NCI-H2107 treated with DMSO at 0.1 percent for 48 hours (cell line): ENCODE data around the gene DMBT1.

Experiments
- DNase-seq: peaks from one replicate; lab custom pipeline; 2025; ENCODE audit not compliant: unreplicated experiment; lab: John Stamatoyannopoulos, UW

The DMBT1 gene

DNA sequence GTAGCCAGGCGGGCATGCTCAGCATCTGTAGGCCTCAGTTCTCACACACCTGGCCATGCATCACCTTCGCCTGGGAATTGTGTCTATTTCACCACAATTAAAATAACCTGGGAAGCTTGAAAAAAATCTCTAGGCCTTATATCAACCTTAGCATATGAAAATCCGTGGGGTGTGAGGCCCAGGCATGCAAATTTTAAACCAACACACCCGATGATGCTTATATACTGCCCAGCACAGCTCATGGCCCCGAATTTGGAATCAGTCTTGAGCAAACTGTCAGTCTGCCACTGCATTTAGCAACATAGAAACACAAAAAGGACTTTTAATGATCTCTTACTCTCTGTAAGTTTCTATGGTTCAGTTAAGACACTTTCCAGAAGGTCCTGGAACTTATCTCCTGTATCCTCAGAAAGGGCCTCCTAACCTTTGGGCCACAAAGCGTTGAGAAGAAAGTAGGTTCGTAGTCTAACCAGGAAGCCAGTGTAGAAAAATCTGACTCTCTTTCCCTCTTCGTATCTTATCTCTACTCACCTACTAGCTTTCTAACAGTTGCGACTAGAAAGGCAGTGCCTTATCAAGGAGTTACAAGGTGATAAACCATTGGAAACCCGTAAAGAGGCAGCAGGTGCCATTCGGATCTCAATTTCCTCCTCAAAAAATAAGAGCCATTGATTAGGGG, 12.0 kb upstream of the DMBT1 start:
- DNase-seq, result no peak

DNA sequence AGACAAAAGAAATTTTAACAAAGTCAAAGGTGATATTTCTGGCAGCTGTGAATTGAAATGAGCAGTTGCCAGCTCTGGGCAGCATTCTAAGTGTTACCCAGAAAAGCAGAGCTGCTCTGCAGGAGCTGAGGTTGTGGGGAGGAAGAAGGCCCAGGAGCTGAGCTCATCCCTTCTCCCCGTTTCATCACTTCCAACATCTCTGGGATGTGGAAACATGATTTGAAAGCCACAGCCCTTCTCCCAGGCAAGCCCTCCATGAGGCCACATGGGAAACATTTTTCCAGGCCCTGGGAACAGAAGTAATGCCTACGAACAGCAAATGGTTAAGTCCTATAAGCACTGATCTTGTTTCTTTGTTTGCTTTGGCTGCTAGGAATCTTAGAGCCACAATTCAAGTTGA, 10.9 kb upstream of the DMBT1 start:
- DNase-seq, result no peak

DNA sequence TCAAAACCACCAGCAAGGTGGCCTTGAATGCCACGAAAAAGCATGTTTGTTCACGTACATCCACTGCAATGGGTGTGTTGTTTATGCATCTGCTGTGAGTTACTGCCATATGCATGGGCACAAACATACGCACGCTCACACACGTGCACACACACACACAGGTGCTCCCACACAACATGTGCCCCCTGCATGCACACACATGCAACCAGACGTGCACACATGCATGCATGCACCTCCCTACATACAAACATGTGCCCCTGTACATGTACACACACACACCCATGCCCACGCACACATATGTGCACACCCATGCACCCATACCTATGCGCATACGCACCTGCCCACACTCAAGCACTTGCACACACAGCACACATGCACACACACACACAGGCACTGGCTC, 10.1 kb upstream of the DMBT1 start:
- no peak for DNase-seq

DNA sequence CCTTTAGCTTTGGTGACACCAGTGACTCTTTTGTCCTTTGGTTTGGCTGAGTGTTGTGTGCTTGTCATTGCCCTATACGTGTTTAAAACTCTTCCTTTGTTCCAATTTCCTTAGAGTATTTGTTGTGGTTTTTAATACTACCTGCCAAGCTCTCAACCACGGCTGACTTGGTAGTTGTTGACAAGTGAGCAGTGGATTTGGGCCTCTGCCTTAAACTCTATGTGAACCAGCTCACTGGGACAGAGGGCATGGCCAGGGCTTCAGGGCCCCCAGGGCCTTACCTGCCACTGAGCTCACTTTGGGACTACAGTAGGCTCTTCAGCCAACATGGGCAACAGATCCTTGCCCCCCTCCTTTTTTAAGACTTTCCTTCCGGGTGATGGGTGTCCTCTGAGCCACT, 9.6 kb upstream of the DMBT1 start:
- no peak for DNase-seq

DNA sequence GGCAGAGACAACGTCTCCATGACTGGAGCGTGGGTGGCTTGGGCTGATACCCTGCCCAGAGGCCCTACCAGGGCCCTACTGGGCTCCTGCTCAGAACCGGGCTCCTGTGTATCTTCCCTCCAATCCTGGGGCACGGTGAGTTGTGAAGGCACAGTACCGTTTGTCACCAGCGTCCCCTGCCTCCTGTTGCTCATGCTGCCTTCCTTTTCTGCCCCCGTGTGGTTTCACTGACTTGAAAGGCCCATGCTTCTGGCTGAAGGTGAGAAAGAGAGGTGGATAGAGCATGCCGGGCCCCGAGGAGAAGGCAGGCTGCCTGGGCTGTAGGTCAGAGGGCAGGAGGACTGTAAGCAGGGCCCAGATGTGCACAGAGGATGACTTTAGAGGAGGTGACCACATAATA, 9.1 kb upstream of the DMBT1 start:
- no peak for DNase-seq

DNA sequence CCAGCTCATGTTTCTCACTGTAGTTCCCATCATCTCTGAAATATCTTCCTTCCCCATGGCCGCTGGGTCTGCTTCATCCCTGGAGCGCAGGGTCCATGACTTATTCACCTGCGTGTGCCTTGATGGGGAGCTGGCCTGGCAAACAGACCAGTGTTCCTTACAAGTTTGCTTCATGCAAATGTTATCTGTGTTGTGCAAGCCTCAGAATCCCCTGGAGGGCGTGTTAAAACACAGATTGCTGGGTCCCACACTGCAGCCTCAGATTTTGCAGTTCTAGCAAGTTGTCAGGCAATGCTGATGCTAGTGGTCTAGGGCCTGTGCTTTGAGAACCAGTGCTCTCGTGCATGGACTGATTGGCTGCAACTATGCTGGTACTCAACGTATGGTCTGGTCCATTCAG, 7.2 kb upstream of the DMBT1 start:
- no peak for DNase-seq

DNA sequence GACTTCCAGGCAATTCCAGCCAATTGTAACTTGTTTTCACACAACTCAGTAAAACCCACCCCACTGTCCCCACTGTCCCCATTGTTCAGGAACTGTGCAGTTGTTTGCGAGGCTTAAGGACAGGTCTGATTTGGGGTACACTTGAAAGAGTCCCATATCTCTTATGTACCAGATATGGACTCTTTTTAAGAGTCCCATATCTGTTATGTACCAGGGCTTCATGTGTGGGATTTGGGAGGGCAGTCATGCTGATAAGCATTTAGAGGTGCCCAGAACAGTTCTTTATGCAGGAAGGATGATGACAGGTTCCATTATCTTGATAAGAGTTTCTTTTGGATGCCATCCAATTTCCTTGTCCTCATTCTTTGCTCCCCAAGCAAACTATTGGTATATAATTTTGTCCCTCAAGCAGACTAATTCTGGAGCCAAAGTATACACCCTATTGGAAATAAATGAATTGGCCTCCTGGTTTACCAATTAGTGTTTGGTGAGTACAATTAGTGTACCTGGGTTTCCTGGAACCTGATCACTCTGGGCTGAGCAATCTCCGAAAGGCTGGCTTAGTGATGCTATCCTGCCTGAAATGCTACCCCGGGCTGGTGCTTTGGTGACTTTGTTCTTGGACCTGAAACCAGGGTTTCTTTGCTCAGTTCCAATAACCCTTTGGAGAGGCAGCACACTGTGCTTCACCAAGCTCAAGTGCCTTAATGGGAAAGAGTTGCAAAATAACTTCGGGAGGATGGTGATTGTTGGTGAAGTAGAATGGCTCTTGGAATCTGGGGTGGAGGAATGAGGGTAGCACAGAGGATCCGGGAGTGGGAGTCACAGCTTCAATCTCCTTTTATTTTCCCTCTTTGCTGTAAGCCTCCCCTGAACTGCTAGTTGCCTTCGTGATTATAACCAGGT, 6.2 kb upstream of the DMBT1 start:
- no peak for DNase-seq

DNA sequence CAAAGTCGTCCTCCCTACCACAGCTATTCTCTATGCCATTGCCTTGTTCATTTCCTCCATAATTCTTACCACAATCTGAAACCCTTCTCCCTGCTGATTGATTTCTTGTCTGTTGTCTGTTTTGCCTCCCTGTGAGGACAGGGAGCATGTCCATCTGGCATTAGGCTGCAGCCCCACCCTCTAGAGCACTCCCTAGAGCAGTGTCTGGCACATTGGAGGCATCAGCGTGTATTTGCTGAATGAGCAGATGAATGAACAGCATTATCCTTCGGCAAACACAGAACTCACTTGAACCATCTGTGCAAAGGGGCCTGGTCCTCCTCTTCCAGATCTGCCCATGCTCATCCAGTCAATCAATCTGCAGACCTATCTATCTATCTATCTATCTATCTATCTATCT, 5.1 kb upstream of the DMBT1 start:
- no peak for DNase-seq

DNA sequence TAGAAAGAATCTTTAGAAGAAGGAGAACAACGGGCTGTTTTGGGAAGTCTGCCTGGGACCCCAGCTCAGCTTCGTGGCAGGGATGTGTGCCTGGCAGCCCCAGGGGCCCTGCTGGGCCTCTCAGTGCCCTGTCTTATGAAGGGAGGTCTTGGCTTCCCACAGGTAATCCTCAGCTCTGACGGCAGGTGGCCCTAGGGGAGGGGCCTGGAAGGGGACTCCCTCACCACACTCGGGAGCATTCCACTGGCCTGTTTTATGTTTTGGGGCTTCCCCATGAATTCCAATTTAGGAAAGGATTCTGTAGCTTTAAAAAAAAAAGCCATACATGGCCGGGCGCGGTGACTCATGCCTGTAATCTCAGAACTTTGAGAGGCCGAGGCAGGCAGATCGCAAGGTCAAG, 3.0 kb upstream of the DMBT1 start:
- DNase-seq, result no peak

DNA sequence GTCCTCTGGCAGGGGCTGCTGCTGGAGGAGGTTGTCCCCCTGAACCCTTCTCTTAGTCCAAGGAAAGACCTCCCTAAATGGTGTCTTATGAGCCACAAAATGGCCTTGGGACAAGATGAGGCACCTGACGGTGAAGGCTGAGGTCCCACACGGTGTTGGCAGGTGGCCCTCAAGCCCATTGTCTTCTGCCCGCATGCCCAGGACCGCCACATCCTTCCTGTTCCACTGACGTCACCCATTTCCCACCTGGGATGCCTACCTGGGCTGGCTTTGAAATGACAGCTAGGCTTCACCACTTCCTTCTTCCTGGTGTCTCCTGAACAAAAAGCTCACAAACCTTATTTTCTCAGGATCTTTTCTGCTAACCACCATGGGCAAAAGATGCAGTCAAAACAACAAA, 2.1 kb upstream of the DMBT1 start:
- DNase-seq, result no peak

DNA sequence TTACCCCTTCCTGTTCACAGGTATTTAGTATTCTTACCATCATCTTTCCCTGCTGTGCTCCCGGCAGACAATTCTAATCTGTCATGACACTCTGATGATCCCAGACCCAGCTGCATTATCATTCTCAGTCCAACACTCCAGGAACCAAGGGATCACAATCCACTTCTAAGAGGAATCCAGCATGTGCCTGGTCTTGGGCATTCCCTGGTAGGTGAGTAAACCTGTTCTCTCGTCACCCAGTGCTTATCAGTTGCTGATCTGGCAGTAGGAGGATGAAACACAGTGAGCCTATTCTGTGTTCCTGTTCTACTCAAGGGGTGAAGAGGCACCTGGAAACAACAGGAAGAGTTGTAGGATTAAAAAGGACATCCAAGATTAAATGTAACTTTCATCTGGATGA, 1.3 kb upstream of the DMBT1 start:
- no peak for DNase-seq

DNA sequence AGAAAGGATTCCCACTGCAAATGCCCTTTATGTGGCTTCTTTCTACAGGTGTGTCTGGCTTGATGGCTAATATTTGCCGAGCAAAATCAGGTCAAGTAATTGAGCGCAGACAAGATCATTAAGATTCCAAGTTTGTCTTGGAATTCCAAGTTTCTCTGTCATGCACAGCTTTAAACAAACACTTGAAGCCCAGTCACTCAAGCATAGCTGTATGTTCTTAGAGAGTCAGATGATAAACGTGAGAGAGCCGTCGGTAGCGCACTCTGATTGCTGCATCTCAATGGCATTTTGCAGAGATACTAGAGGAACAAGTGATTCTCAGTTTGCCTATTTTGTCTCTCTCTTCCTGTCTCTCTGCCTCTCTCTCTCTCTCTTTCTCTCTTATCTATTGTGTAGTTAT, 658 bp downstream of the DMBT1 start:
- no peak for DNase-seq

DNA sequence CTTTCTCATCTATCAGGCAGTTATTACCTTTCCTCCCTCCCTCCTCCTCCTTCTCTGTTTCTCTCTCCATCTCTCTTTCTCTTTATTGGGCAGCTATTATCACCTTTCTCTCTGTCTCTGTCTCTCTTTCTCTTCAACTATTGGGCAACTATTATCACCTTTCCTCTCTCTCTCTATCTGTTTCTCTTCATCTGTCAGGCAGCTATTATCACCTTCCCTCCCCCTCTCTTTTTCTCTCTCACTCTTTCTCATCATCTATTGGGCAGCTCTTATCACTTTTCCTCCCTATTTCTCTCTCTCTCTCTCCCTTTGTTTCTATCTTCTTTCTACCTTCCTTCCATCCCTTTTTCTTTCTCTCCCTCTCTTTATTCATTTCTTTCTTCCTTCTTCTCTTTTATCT, 1.2 kb downstream of the DMBT1 start:
- DNase-seq, result no peak

DNA sequence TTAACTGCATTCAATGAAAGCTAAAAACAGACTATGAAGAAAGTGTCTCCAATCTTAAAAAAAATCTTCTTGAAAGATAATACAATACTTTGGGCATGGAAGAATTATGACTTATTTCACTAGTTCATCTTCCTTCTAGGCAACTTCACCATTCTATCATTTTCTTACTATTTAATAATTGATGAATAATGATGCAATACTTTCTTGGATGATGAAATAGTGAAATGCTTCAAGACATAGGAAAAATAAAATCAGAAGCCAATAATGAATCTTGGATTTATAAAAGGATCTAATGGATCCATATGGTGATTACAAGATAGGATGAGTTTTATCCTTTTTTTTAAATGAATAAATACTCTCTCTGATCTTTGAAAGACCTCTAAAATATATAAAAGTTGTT, 4.4 kb downstream of the DMBT1 start:
- DNase-seq, result no peak

DNA sequence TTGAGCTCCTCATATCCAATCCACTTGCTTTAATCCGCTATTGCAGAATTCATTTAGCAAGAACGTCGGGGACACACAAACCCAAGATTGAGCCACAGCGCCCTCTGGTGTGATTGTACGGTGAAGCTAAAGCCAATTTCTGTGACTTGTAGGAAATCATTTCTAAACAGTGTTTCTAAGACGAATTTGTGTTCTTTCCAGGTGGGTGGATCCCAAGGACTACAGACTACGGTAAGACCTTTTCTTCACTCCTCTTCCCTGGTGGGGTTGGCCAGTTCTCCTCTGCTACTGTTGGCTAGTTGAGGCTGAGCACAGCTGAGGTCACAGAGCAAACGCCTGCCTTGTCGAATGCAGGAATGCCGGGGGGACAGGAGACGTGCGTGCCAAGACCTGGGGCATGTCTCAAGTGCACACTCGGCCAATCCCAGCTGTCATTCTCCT, 5.2 kb downstream of the DMBT1 start:
- DNase-seq, result peak; percentile 20

DNA sequence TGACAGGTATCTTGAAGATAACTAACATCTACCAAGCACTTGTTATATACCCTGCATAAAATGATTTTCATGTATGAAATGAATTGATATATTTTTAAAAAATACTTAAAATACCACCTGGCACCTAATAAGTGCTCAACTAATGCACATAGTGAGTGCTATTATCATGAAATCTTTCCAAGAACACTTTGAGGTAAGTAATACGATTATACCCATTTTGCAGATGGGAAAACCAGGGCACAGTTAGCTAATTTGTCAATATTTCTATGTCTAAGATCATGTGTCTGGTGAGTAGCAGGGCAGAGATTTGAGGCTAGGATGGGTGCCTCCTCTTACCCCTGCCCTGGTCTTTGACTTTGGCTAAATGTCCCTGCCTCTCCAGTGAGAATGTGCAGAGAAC, 6.1 kb downstream of the DMBT1 start:
- no peak for DNase-seq

DNA sequence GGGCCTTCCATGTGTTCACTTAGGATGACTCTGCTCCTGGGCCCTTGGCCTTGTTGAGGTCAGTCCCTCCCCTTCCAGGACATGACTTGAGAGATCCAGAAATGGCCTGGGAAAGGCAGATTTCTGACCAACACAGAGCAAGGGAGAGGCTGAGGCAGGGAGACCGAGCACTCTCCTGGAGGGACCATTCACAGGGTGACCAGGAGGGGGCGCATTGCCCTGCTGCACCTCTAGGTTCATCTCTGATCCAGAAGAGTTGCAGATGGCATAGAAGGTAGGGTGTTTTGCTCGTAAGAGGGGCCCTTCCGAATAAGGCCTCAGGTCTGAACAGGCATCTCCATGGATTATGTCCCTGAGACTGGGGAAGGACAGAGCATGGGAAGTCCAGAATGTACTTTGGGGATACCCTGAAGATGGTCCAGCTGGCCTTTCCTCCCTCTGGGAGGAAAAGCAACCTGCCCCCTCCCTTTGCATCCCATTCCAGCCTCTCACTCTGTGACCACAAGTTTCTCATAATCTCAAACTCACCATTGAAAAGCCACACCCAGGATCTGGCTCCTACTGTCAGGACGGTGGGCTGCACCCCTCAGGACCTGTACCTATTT, 6.6 kb downstream of the DMBT1 start:
- no peak for DNase-seq

DNA sequence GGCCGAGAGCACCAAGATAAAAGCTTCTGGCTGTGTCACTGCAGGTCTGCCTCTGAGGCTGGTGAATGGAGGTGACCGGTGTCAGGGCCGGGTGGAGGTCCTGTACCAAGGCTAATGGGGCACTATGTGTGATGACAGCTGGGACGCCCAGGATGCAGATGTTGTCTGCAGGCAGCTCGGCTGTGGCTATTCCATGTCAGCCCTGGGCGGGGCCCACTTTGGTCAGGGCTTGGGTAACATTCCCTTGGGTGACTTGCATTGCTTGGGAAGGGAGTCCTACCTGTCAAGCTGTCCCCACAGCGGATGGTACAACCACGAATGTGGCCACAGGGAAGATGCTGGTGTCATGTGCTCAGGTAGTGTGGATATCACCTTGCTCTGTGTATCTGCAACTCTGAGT, 8.0 kb downstream of the DMBT1 start:
- DNase-seq, result no peak

DNA sequence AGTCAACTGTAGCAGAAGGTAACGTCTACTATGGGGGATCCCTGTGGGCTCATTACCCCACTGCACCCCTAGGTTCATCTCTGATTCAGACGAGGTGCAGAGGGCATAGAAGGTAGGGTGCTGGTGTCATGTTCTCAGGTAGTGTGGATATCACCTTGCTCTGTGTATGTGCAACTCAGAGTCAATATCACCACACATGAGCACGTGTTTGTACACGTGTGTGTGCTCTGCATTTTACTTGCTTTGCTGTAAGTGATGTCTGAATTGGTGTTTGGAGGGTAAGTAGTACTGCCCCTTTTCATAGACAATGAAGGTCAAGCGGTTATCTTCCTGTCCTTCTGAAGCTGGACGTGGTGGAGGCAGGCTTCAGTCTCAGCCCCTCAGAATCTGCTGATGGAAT, 10.4 kb downstream of the DMBT1 start:
- DNase-seq, result no peak

DNA sequence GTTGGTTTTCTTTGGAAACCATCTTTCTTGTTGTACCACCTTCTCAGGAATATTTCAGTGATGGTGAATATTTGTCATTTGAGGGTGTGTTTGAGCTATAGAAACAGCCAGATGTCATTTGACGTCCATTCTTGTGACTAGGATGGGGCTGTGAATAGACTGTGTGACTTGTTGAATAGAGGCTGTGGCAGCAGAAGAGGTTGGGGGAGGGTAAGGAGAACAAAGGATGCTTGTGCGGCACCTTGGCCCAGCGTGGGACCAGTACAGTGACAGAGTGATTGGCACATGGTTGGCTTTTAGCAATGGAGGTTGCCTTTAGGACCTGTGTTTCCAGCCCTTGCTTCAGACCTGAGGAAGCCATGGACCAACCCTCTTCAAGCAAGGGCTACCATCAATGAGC, 11.3 kb downstream of the DMBT1 start:
- no peak for DNase-seq

DNA sequence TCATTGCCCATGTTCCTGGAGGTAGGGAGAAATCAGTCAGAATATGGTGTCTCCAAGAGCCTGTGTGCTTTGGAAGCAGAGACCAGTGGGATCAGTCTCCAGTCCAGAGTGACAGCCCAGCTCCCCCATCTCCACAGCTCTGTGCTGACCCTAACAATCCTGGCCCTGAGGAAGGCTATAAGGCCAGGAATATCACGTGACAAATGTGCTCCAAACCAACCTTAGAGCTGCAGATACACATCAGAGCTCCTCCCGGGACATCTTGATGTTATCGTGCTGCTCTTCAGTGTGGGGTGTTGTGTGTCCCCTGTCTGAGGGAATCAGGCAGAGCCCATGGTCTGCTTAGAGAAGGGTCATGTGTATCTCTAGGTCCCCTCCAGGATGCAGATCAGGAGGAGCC, 15.2 kb downstream of the DMBT1 start:
- DNase-seq, result no peak

DNA sequence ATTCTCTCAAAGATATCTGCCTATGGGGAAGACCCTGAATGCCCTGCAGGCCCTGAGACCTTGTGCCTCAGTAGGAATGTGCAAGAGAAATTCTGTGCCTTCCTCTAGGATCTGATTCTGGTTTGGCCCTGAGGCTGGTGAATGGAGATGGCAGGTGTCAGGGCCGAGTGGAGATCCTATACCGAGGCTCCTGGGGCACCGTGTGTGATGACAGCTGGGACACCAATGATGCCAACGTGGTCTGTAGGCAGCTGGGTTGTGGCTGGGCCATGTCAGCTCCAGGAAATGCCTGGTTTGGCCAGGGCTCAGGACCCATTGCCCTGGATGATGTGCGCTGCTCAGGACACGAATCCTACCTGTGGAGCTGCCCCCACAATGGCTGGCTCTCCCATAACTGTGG, 15.7 kb downstream of the DMBT1 start:
- no peak for DNase-seq
